Measurements from ENCODE around the gene NUTF2.

Gene NUTF2

GRCh38 chr16:67865318-67865717, 18.6 kb downstream of the NUTF2 start:
- DNase-seq: peak; percentile 21

- DNase-seq: no peak
Observed at GRCh38 chr16:67868290-67868689, 21.6 kb downstream of the NUTF2 start.

GRCh38 chr16:67869653-67870052, 22.9 kb downstream of the NUTF2 start:
- no peak for DNase-seq

GRCh38 chr16:67871256-67871655, 24.5 kb downstream of the NUTF2 start:
- DNase-seq: no peak

GRCh38 chr16:67872131-67872630, 25.4 kb downstream of the NUTF2 start:
- DNase-seq: no peak

GRCh38 chr16:67872631-67873434, 26.1 kb downstream of the NUTF2 start, which contains the start of gene EDC4:
Gene EDC4, plus strand, starts transcription at chr16:67873052. Its CDS starts 210 bp downstream, at chr16:67873262.
- DNase-seq: peak; percentile 85

GRCh38 chr16:67873435-67874370, 27.0 kb downstream of the NUTF2 start:
- DNase-seq: no peak

- no peak for DNase-seq
Observed at GRCh38 chr16:67874372-67874771, 27.6 kb downstream of the NUTF2 start.

- no peak for DNase-seq
Observed at GRCh38 chr16:67877064-67877463, 30.3 kb downstream of the NUTF2 start.

- no peak for DNase-seq
Observed at GRCh38 chr16:67878232-67878631, 31.5 kb downstream of the NUTF2 start.

GRCh38 chr16:67878846-67879245, 32.1 kb downstream of the NUTF2 start:
- no peak for DNase-seq

- DNase-seq: no peak
Observed at GRCh38 chr16:67879462-67879861, 32.7 kb downstream of the NUTF2 start.

- DNase-seq: no peak
Observed at GRCh38 chr16:67879936-67880335, 33.2 kb downstream of the NUTF2 start.

GRCh38 chr16:67880584-67880983, 33.9 kb downstream of the NUTF2 start:
- no peak for DNase-seq

GRCh38 chr16:67881621-67882161, 35.0 kb downstream of the NUTF2 start:
- no peak for DNase-seq

GRCh38 chr16:67882374-67883145, 35.8 kb downstream of the NUTF2 start:
- DNase-seq: no peak

GRCh38 chr16:67883146-67883871, 36.6 kb downstream of the NUTF2 start:
- DNase-seq: no peak

- peak; percentile 68 for DNase-seq
Observed at GRCh38 chr16:67883872-67884261, 37.1 kb downstream of the NUTF2 start.

- no peak for DNase-seq
Observed at GRCh38 chr16:67884684-67885083, 38.0 kb downstream of the NUTF2 start, which contains the start of gene NRN1L. Gene NRN1L, plus strand, starts transcription at chr16:67884885. Its CDS starts 19 bp downstream, at chr16:67884904.

- DNase-seq: no peak
Observed at GRCh38 chr16:67885545-67885944, 38.8 kb downstream of the NUTF2 start.

- no peak for DNase-seq
Observed at GRCh38 chr16:67885976-67886375, 39.2 kb downstream of the NUTF2 start.

GRCh38 chr16:67886387-67886786, 39.7 kb downstream of the NUTF2 start:
- no peak for DNase-seq

All from CD4-positive, alpha-beta T cell treated with Interferon gamma for 1 hour (primary cell).